Retina (tissue), 1 donor: ENCODE measurements around the gene POLD3.
"Not testable (repeated sequence)": the region's sequence is repeated elsewhere in the genome, so short reads cannot be mapped to it uniquely, and the experiment has no call there.

ENCODE experiments used
- DNase-seq: peaks from one replicate; pipeline ENCODE4 v3.0.0-alpha.2; 2016

POLD3 gene

DNA sequence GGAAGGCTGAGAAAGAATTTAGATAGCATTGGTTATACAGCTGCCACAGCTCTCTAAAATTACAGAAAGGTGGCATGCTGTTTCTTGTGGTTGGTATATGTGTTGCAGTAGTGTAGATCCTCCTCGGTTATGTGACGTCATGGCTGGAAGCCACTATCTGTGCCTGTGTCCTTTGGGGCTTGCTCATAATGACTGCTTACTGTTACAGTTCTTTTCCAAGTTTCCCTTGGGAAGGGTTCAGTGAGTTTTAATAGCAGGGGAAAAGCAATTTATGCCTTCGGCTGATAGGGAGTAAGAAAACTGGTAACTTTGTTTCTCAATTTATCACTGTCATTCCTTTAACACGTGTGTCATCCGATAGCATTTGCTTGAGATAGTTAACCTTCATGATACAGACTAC, 47.2 kb downstream of the POLD3 start:
- no peak for DNase-seq

DNA sequence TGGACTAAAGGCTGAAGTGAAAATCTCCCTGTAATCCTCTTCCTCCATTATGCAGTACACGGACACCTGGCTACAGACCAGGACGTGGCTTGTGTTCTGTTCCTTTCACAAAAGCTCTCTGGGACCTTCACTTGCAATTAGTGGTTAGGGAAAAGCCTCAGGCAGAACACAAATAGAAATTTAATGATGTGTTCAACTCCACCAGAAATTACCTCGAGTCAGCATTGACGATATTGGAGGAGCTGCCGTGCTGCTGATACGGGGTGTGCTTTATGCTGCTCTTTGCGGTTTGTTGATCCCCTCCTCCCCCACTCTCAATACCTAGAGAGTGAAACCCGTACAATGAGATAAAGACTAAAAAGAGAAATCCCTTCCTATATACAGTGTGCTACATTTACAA, 48.9 kb downstream of the POLD3 start:
- DNase-seq: no peak

DNA sequence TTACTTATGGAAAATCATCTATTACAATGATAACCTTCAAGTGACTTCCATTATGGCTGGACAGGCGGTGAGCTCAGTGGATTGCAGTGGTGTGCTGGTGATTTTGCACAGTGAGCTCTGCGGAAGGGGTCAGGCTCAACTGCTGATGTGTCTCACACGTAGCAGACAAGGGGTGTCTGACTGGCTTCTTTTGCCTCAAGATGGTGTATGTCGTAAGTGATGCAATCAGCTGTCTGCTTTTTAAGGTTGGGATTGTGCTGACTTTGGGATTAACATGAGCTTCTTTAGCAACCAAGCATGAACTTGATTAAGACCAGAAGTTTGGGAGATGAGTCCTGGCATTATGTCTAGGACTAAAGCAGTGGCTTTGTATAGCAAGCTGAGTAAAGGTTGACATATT, 49.5 kb downstream of the POLD3 start:
- no peak for DNase-seq

DNA sequence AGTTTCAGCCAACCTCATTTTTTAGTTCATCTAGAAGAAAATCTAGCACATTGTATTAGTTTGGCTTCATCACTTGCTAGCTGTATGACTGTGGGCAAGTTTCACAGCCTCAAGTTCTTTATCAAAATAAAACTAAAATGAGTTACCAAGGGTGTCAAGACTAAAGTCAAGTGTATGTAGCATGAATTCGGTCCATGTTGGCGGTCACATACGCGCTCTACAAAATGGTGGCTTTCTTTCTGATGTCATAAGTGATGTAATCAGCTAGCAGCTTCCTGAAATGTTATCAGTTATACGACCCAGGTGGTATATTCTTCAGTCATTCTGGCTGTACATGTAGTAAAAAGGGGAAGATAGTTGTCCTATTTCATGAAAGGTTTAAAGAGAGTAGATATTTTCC, 50.5 kb downstream of the POLD3 start:
- no peak for DNase-seq

- DNase-seq: no peak
Measured at GRCh38 chr11:74644081-74644480, 51.7 kb downstream of the POLD3 start.

DNA sequence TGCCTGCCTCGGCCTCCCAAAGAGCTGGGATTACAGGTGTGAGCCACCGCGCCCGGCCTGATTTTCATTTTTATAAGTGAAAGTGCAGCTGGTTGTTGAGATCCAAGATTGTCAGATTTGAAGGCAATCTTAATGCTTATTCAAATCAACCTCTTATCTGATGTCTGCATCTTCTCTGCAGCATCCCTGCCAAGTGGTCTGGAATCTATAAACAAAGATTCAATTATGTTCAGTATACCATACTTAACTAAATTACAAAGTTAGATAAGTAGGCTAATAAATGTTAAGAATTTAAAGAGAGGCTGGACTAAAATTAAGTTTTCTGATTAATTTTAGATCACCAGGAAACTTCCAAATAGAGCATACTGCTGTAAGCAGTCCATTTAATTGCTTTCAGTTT, 53.8 kb downstream of the POLD3 start:
- DNase-seq: no peak

GRCh38 chr11:74646954-74647353, 54.6 kb downstream of the POLD3 start:
- DNase-seq: peak; percentile 39

- DNase-seq: no peak
Measured at GRCh38 chr11:74647404-74647803, 55.0 kb downstream of the POLD3 start.

- DNase-seq: no peak
Measured at GRCh38 chr11:74647831-74648230, 55.4 kb downstream of the POLD3 start.

DNA sequence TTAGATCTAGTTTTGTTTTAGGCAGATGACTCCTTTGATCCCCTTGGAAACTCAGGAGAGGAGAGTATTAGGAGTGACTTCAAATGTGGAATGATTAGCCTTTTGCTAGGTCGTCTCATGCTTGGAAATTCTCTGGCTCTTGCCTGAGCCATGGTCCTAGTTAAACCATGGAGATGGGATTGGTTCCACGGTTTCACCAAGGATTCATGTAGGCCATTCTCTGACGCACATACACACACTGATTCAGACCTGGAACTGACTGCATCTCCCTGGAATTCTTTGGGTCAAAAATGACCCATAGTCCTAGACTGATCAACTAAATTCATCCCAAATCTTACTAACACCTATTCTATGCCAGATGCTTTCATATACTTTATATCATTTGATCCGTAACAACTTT, 56.5 kb downstream of the POLD3 start:
- DNase-seq: no peak

GRCh38 chr11:74650498-74650897, 58.1 kb downstream of the POLD3 start:
- DNase-seq: no peak

DNA sequence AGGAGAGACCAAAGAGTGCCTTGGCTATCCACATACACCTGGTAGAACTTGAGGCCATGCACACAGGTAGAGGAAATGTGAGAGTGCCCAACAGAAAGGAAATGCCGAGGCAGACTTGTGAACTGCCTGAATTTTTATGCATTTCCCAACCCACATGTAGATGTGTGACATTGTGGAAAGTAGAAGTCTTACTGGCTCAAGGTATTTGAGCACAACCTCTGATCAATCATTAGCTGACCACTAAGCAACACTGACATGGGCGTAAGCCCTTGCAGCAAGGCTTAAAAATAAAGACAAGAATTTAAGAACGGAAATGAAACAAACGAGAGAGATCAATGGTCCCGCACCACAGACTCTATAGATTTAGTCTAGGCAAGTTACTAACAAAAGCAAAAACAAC, 62.6 kb downstream of the POLD3 start:
- DNase-seq: no peak

DNA sequence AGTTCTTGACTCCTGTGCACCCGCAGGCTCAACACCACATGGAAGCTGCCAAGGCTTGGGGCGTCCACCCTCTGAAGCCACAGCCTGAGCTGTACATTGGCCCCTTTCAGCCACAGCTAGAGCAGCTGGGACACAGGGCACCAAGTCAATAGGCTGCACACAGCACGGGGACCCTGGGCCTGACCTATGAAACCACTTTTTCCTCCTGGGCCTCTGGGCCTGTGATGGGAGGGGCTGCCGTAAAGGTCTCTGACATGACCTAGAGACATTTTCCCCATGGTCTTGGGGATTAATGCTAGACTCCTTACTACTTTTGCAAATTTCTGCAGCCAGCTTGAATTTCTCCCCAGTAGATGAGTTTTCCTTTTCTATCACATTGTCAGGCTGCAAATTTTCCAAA, 66.7 kb downstream of the POLD3 start:
- not testable (repeated sequence) for DNase-seq

DNA sequence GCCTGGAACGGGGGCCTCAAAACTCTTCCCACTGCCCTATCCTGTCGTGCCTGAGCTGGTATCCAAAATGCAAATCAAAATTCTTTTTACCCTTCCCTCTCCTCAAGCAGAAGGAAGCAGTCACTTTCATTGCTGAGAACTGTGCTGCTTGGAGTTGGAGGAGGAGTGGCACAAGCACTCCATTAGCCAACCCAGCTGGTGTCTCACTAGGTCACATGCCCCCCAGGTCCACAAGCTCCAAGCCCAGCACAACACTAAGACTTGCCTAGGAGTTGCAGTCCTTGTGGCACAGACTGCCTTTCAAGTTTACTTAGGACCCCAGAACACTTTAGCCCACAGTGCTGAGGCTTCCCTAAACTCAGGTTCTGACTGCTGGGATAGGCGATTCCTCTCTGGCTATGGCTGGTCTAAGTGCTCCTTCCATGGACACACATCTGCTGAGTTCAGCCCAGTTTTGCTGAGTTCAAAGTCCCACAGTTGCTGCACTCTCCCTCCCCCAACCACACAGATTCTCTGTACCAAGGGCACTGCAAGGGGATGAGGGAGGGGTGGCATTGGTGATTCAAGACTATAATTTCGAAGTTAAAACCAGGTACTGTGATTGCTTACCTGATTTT, 70.2 kb downstream of the POLD3 start:
- no peak for DNase-seq

- DNase-seq: no peak
Measured at GRCh38 chr11:74663315-74663714, 70.9 kb downstream of the POLD3 start.

GRCh38 chr11:74669211-74670160, 77.1 kb downstream of the POLD3 start:
- no peak for DNase-seq

DNA sequence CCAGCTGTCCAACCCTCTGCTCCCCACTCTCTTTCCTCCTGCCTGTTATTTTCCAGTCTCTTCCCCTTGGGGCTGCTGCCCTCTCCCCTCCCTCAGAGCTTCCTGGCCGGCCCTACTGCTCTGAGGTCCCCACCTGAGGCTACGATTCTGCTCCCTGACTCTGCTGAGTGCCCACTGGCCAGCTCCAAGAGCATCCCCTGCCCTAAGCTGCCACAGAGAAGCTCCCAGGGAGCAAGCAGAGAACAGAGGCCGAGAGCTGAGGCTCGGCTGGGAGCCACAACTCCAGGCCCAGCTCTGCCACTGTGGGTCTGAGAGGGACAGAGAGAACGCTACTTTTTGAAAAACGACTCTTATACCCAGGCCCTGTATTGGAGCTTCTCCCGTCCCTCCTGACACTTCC, 77.8 kb downstream of the POLD3 start:
- DNase-seq: no peak

DNA sequence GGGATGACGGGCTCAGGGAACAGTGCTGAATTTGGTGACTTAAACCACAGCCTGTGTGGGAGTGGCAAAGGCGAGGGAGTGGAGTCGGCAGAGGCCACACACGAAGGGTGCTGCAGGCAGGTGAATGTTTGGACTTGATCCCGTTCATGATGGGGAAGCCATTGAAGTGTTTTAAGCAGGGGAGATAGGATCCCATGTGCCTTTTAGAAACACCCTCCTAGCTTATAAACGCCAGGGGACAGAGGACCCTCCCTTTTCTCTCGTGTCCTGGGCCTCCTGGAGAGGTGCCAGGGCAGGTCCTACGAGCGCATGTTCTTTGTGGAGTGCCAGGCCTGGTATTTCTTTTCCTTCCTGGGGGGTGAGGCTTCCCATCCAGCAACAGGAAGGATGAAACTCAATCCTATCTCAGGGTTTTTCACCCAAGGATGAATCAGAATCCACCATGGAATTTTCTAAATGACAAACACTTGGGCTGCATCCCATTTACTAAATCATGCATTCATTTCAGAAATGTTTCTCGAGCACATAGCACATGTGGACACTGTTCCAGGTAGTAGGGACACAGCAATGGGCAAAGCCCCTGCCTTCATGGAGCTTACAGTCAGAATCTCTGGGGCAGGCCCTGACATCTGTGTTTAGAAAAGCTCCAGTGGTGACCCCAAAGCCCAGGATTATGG, 79.3 kb downstream of the POLD3 start:
- no peak for DNase-seq

DNA sequence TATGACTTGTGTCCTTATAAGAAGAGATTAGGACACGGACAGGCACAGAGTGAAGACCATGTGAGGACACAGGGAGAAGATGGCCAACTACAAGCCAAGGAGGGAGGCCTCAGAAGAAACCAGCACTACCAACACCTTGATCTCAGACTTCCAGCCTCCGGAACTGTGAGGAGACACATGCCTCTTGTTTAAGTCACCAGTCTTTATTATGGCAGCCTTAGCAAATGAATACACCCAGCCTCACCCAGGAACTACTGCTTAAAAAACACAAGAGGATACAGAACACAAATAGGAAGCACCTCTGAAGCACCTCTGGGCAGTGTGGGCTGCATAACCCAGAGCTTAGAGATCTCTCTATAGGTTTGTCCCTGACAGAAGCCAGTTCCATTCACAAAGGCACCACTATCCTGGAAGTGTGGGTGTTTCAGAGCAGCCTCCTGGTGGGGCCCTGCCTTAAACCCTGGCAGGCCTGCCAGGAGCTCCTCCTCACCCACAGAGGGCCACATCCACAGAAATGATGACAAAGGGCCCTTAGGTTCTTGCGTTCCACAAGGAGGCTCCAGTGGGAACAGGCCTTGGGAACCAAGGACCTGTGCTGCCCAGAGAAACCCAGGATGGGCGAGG, 80.1 kb downstream of the POLD3 start:
- DNase-seq: no peak

DNA sequence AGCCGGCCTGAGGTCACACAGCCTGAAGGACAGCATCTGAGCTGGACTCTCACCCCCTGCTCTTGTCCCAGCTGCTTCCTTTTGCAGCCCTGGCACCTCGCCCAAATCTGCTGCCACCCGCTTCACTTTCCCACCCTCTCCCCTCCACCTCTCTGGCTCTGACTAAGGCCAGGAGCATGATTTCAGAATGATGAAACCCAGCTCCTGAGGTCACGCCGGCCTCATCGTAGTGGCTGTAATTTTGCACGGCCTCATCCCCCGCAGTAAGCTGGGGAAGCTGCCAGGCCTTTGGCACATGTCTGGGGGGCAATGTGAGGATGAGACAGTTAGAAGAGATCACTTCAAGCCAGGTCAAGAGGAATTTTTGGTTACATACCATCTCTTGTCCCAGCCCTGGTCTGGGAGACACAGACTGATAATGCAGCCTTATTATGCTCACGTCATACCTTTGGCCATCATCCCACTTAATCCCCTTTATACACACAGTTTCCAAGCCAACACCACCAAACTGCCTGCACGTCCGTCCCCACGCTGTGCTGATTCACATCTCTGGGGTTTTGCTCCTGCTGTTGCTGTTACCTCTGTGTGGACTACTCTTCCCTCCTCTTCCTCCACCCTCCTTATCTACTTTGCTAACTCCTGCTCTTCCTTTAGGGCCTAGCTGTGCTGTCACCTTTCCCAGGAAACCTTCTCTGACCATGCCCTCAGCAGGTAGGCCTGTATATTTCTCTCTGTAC, 80.7 kb downstream of the POLD3 start:
- no peak for DNase-seq

GRCh38 chr11:74673693-74674360, 81.4 kb downstream of the POLD3 start:
- no peak for DNase-seq

DNA sequence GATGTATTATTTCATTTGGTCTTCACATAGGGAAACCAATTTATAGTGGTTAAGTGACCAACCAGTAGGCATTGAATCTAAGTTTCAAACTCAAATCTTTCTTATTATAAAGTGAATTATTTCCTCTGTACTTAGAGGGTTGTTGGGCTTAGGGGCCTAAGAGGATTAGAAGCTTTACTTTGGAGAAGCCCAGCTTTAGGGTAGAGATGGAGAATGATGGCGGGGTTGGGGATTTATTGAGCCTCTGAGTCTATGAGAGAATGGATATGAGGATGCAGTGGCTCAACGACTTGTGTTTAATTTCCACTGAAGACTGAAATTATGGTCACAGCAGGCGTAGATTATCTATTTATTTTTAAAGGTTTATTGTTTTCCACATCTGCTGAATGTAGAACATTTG, 83.4 kb downstream of the POLD3 start:
- DNase-seq: no peak
